Measurements from ENCODE around the gene SCN10A. TPM values are rescaled to one million over a fixed set of nuclear protein-coding genes. Genes with fewer than 3 reads are reported as not detected.
A peak's percentile ranks its signal among the peaks of the same experiment; 100 is the strongest.

The SCN10A gene
- total and polyA plus RNA-seq, 9 of the 15 experiments (the other 6 are each of a cell fraction or from before 2014, with no cell fraction given) = not detected

GRCh38 chr3:38655708-38656300, 160.2 kb downstream of the SCN10A start:
- Histone ChIP-seq H3K27ac (ENCODE audit: extremely low read depth, low read depth, low read length) (no peak overlapping the region), H3K9ac (ENCODE audit: insufficient read depth in 1 of 2, low read depth in 2 of 2, low read length in 2 of 2) (no peak overlapping the region), H3K9me3 (replicated peaks; ENCODE audit: control insufficient read depth, insufficient read depth, low read depth, low read length) (no peaks in the 10 kb centered on the region), H3K4me2 (ENCODE audit: insufficient read depth, low read length) (no peak overlapping the region), H3K4me3 (no peak overlapping the region), H3K79me2 (ENCODE audit: control insufficient read depth, insufficient read depth, low read length) (no peaks in the 10 kb centered on the region), H3K27me3 (ENCODE audit: control insufficient read depth in 2 of 2, insufficient read depth in 2 of 2, low read length in 2 of 2) (peaks cover 3 to 36% of the 10 kb centered on the region in 2 experiments), H4K20me1 (replicated peaks; ENCODE audit: control insufficient read depth, insufficient read depth, low read length) (no peaks in the 10 kb centered on the region), H3K36me3 (ENCODE audit: control insufficient read depth, insufficient read depth, low read length) (no peaks in the 10 kb centered on the region), H3K9me1 (ENCODE audit: control insufficient read depth, insufficient read depth, low read length) (no peaks in the 10 kb centered on the region), H3K4me1 (replicated peaks in 1 of 2; ENCODE audit: control insufficient read depth in 2 of 2, insufficient read depth in 2 of 2, low read length in 2 of 2) (peaks cover 5 to 8% of the 10 kb centered on the region in 2 experiments; a peak in 4 of 5 replicates), H2AFZ (ENCODE audit: low read depth, low read length) (no peak overlapping the region)
- FAIRE-seq (peak; percentile 87), ATAC-seq (peak; percentile 75), DNase-seq (ENCODE audit: extremely low read depth in 1 of 4, low spot score in 3 of 4) (peak; percentile 34 to 66 (median 46))
- CTCF ChIA-PET (ENCODE audit: low intra/inter-chr PET ratio) = interaction anchor here (1.7 kb wide), 2 partner anchors 135 to 160 kb away, joined by 9 to 16 read pairs; partner anchors contain the start of gene EXOG
- intact Hi-C loops (cut with micrococcal nuclease) (loop anchor here (1.0 to 10.0 kb wide), 5 partner anchors 135 to 521 kb away; partner anchors contain the start of genes ACAA1, EXOG and MYD88), in situ Hi-C loops (cut with MboI) (loop anchor here (10.0 kb wide), 1 partner anchor 131 kb away; no protein-coding TSS in a partner anchor)
- BruUV-seq (replicated peaks) = no TSS peak
- 1% methylated on average over 7 of the region's 7 CpGs for WGBS (ENCODE audit: insufficient coverage, low coverage, missing lambda C conversion rate)
- POLR2A ChIA-PET = interaction anchor here (0.6 to 0.7 kb wide), 2 partner anchors 25 to 770 kb away, joined by 3 read pairs; no protein-coding TSS in a partner anchor
- TF ChIP-seq RCOR1 (IDR thresholded peaks at IDR 0.05; ENCODE audit: borderline replicate concordance in 1 of 2, low read depth in 2 of 2, low read length in 2 of 2) = 0 out of 4 replicates have a peak, but pooled peaks of 1 of the 2 experiments have one; percentile 17
- no peak for TF ChIP-seq CHCHD3 (CRISPR knock-in tag; IDR thresholded peaks at IDR 0.05)
- peak in 1 of 2 experiments; percentile 35; a peak in 1 of 4 replicates for TF ChIP-seq MAZ (CRISPR knock-in tag; conservative IDR thresholded peaks at IDR 0.05 in 1 of 2, IDR thresholded peaks at IDR 0.05 in 1 of 2)
- 0 out of 2 replicates have a peak, but pooled peaks have one; percentile 3 for TF ChIP-seq CBFB (CRISPR knock-in tag; IDR thresholded peaks at IDR 0.05)
- peak; percentile 63 for TF ChIP-seq REST (IDR thresholded peaks at IDR 0.05; ENCODE audit: borderline replicate concordance)
- no peak for TF ChIP-seq REST (CRISPR knock-in tag; IDR thresholded peaks at IDR 0.05; ENCODE audit: low read depth)
- peak; percentile 47 to 78 for TF ChIP-seq RAD21 (CRISPR knock-in tag; conservative IDR thresholded peaks at IDR 0.05 in 1 of 2, IDR thresholded peaks at IDR 0.05 in 1 of 2)
- TF ChIP-seq BMI1 (IDR thresholded peaks at IDR 0.05; ENCODE audit: low read length) = no peak
- TF ChIP-seq C11orf30 (IDR thresholded peaks at IDR 0.05; ENCODE audit: low read depth) = peak; percentile 53
- TF ChIP-seq PTRF (tag; IDR thresholded peaks at IDR 0.05) = no peak
- peak; percentile 66 to 76 (median 75) for TF ChIP-seq CTCF (IDR thresholded peaks at IDR 0.05 in 2 of 3, conservative IDR thresholded peaks at IDR 0.05 in 1 of 3; ENCODE audit: insufficient read depth in 2 of 3, low read depth in 1 of 3, low read length in 3 of 3)
